Esophagus muscularis mucosa (tissue), 4 donors: ENCODE measurements around the gene INSR. TPM values are rescaled to one million over a fixed set of nuclear protein-coding genes. Genes with fewer than 3 reads are reported as not detected.

Experiments
- DNase-seq: peaks from one replicate; pipeline ENCODE4 v3.0.0-alpha.2; 2017; ENCODE audit errors: extremely low spot score
- H3K27ac ChIP-seq, 4 donors: fragments of 200-600 bp; sonication (generic); replicated peaks in 1 of 4; 1 replicate in 3 of 4; 2 replicates in 1 of 4; pipeline ENCODE4 v1.5.1; 2016 to 2019; ENCODE audit warnings: mild to moderate bottlenecking in 1 of 4
- H3K27me3 ChIP-seq, 4 donors: fragments of 200-600 bp; sonication (generic); one replicate each; pipeline versions ENCODE4 v1.5.1 to v1.6.0; 2016 to 2019
- H3K36me3 ChIP-seq, 4 donors: fragments of 200-600 bp; sonication (generic); one replicate each; pipeline ENCODE4 v1.5.1; 2016 to 2019
- H3K4me1 ChIP-seq, 4 donors: fragments of 200-600 bp; sonication (generic); one replicate each; pipeline ENCODE4 v1.5.1; 2016 to 2019
- H3K4me3 ChIP-seq, 4 donors: fragments of 200-600 bp; sonication (generic); 1 replicate in 2 of 4; 2 replicates in 2 of 4; pipeline ENCODE4 v1.5.1; 2016 to 2019; ENCODE audit warnings: mild to moderate bottlenecking in 4 of 4, moderate library complexity in 1 of 4
- H3K9me3 ChIP-seq, 4 donors: fragments of 200-600 bp; sonication (generic); 1 replicate in 3 of 4; 2 replicates in 1 of 4; pipeline ENCODE4 v1.5.1; 2016 to 2019
- CTCF ChIP-seq, 3 experiments: fragments of 200-600 bp in 2 of 3; fragments of 450-650 bp in 1 of 3; sonication (generic) in 2 of 3; IDR thresholded peaks; one replicate each; pipeline ENCODE4 v1.5.1; 2017 to 2019; ENCODE audit warnings: antibody characterized with exemption in 3 of 3, mild to moderate bottlenecking in 2 of 3, moderate library complexity in 1 of 3
- EP300 ChIP-seq: sonication (generic); formaldehyde crosslinking; IDR thresholded peaks from one replicate; pipeline ENCODE4 v1.6.1; 2017; ENCODE audit warnings: antibody characterized with exemption
- POLR2A ChIP-seq: fragments of 450-650 bp; IDR thresholded peaks from one replicate; pipeline ENCODE4 v1.6.1; 2017; ENCODE audit warnings: antibody characterized with exemption, moderate library complexity, mild to moderate bottlenecking, low read depth
- POLR2AphosphoS5 ChIP-seq, 2 donors: sonication (generic); formaldehyde crosslinking; IDR thresholded peaks; one replicate each; pipeline ENCODE4 v1.6.1; 2017; ENCODE audit warnings: antibody characterized with exemption in 2 of 2
- WGBS: methylation state at CpG from one replicate; pipeline ENCODE4 v1.1.5; 2018; 5-methylcytosine and 5-hydroxymethylcytosine counted together
- intact Hi-C: fragments of 100-400 bp; cut with DNase I; formaldehyde crosslinking; loops from one replicate; pipeline ENCODE4 v1.15.1; 2023
- total RNA-seq, 4 donors: library from RNA; depleted of rRNA; stranded (reverse); fragments of >200 nt; gene quantifications; one replicate each; pipeline versions ENCODE4 v1.1.0 to v1.2.1, GENCODE V29; 2016

The INSR gene
- total RNA-seq, 4 donors from 2014 or later = 72.3 to 143 (median 92.5) TPM

- H3K9me3 ChIP-seq = no peaks in the 10 kb centered on the region
- intact Hi-C loops = no loop called here
- no peaks in the 10 kb centered on the region for H3K36me3 ChIP-seq
- peaks cover 0 to 7% (median 0%) of the 10 kb centered on the region in 4 donors for H3K27me3 ChIP-seq
- peaks cover under 1 to 6% (median under 1%) of the 10 kb centered on the region in 4 donors for H3K4me1 ChIP-seq
- no peak overlapping the region for H3K27ac ChIP-seq
- no peak for DNase-seq
- TF ChIP-seq POLR2AphosphoS5 (IDR thresholded peaks at IDR 0.05) (no peak), POLR2A (no peak), CTCF (IDR thresholded peaks at IDR 0.05) (no peak), EP300 (no peak)
- H3K4me3 ChIP-seq = no peak overlapping the region
Measured at GRCh38 chr19:7104747-7105447, 189.3 kb downstream of the INSR start.

GRCh38 chr19:7101498-7102253 lies 192.5 kb downstream of the INSR start:
- no peaks in the 10 kb centered on the region for H3K9me3 ChIP-seq
- H3K36me3 ChIP-seq = no peaks in the 10 kb centered on the region
- no peak for TF ChIP-seq EP300
- no peak for TF ChIP-seq POLR2AphosphoS5 (IDR thresholded peaks at IDR 0.05)
- no peak for TF ChIP-seq CTCF (IDR thresholded peaks at IDR 0.05)
- no peak overlapping the region for H3K27ac ChIP-seq
- 62% methylated on average over 19 of the region's 19 CpGs for WGBS
- no peak overlapping the region for H3K4me3 ChIP-seq
- DNase-seq = no peak
- intact Hi-C loops = loop anchor here (2.0 kb wide), 1 partner anchor 239 kb away; no protein-coding TSS in a partner anchor
- peaks cover 3 to 15% (median 9%) of the 10 kb centered on the region in 4 donors for H3K4me1 ChIP-seq
- peaks cover 0 to 7% (median 0%) of the 10 kb centered on the region in 4 donors for H3K27me3 ChIP-seq

GRCh38 chr19:7099597-7099921 lies 194.7 kb downstream of the INSR start:
- 12% methylated on average over 9 of the region's 9 CpGs for WGBS
- H3K36me3 ChIP-seq = no peaks in the 10 kb centered on the region
- peak overlapping the region; percentile 64 to 68 (median 67) for H3K4me3 ChIP-seq
- TF ChIP-seq POLR2A (no peak), EP300 (no peak), POLR2AphosphoS5 (IDR thresholded peaks at IDR 0.05) (no peak), CTCF (IDR thresholded peaks at IDR 0.05) (no peak)
- H3K27me3 ChIP-seq = peaks cover 0 to 7% (median 0%) of the 10 kb centered on the region in 4 donors
- peaks cover 0 to 8% (median 4%) of the 10 kb centered on the region in 4 donors for H3K9me3 ChIP-seq
- intact Hi-C loops = no loop called here
- H3K27ac ChIP-seq = peak overlapping the region; percentile 91 to 93 (median 92)
- H3K4me1 ChIP-seq = peaks cover 3 to 15% (median 9%) of the 10 kb centered on the region in 4 donors
- DNase-seq = no peak

- peak; percentile 98 for DNase-seq
- H3K4me3 ChIP-seq = peak overlapping the region; percentile 64 to 68 (median 67)
- peak overlapping the region; percentile 91 to 93 (median 92) for H3K27ac ChIP-seq
- peaks cover 3 to 15% (median 9%) of the 10 kb centered on the region in 4 donors for H3K4me1 ChIP-seq
- peaks cover 0 to 13% (median 4%) of the 10 kb centered on the region in 4 donors for H3K9me3 ChIP-seq
- intact Hi-C loops = no loop called here
- TF ChIP-seq EP300 = no peak
- TF ChIP-seq POLR2AphosphoS5 (IDR thresholded peaks at IDR 0.05) = peak; percentile 67 to 75
- no peak for TF ChIP-seq POLR2A
- no peak for TF ChIP-seq CTCF (IDR thresholded peaks at IDR 0.05)
- H3K27me3 ChIP-seq = peaks cover 0 to 7% (median 0%) of the 10 kb centered on the region in 4 donors
- H3K36me3 ChIP-seq = no peaks in the 10 kb centered on the region
- WGBS = under 1% methylated on average over 64 of the region's 78 CpGs
Measured at GRCh38 chr19:7098701-7099596, 195.3 kb downstream of the INSR start.
